22Rv1 (cell line): Measurements from ENCODE around the gene PALLD.

Source experiments
- ZFX ChIP-seq: fragments of 450-650 bp; IDR thresholded peaks from 2 replicates; pipeline ENCODE4 v1.6.1; 2017; ENCODE audit warnings: antibody characterized with exemption, borderline replicate concordance
- TF ChIP-seq, protein P1 (sequence below): fragments of 450-650 bp; IDR thresholded peaks from 2 replicates; pipeline ENCODE4 v1.5.1; 2017; ENCODE audit warnings: mild to moderate bottlenecking

DNA sequence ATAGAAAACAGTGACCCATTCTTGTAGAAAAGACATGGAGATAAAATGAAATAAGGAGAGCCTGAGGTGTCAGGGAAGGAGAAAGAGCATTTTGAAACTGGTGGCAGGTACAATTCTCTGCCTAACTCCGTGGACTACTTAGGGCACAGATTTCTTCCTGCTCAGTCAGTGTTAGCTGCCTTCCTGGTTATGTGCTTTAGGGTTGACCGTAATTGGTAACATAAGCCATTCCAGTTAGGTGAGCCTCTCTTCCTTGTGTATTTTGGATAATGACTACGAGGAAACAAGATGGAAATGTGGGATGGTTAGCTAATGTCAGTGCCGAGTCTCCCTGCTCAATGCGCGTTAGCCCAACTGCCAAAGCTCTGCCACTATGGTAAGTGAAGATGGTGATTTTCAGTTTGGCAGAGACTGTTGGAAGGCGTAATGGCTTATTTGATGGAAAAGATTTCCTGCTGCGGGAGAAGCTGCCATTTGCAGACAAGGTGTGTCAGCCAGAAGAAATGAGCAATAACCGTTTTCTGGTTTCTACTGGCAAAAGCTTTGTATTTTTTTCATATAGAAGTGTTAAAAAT lies 339.1 kb downstream of the PALLD start:
- TF ChIP-seq, protein P1, sequence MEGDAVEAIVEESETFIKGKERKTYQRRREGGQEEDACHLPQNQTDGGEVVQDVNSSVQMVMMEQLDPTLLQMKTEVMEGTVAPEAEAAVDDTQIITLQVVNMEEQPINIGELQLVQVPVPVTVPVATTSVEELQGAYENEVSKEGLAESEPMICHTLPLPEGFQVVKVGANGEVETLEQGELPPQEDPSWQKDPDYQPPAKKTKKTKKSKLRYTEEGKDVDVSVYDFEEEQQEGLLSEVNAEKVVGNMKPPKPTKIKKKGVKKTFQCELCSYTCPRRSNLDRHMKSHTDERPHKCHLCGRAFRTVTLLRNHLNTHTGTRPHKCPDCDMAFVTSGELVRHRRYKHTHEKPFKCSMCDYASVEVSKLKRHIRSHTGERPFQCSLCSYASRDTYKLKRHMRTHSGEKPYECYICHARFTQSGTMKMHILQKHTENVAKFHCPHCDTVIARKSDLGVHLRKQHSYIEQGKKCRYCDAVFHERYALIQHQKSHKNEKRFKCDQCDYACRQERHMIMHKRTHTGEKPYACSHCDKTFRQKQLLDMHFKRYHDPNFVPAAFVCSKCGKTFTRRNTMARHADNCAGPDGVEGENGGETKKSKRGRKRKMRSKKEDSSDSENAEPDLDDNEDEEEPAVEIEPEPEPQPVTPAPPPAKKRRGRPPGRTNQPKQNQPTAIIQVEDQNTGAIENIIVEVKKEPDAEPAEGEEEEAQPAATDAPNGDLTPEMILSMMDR, result no peak
- TF ChIP-seq ZFX, result no peak
